CD4-positive, CD25-positive, alpha-beta regulatory T cell (primary cell): ENCODE data around the gene CYLC1. TPM values are rescaled to one million over a fixed set of nuclear protein-coding genes. Genes with fewer than 3 reads are reported as not detected.
A peak's percentile ranks its signal among the peaks of the same experiment; 100 is the strongest.

ENCODE experiments used
- ATAC-seq, 2 donors: fragments of 150-1000 bp; cut with Tn5 transposase; one replicate each; pipeline ENCODE4 v1.10.0; 2021; ENCODE audit warnings: low read depth in 2 of 2, moderate number of reproducible peaks in 2 of 2, moderate library complexity in 1 of 2
- DNase-seq, 3 donors: peaks; one replicate each; pipeline versions ENCODE4 v3.0.0 to v3.0.0-alpha.2; 2012 to 2022; ENCODE audit warnings: mixed read lengths in 1 of 3
- H3K27ac ChIP-seq: one replicate; pipeline ENCODE4 v1.7.0; 2013; ENCODE audit warnings: mild to moderate bottlenecking, low read length; ENCODE audit not compliant: insufficient read depth, poor library complexity, severe bottlenecking
- H3K27me3 ChIP-seq: one replicate; pipeline ENCODE4 v1.7.0; 2013; ENCODE audit warnings: low read length; ENCODE audit not compliant: control insufficient read depth, insufficient read depth
- H3K36me3 ChIP-seq: one replicate; pipeline ENCODE4 v1.7.0; 2013; ENCODE audit warnings: mild to moderate bottlenecking, low read length, moderate library complexity; ENCODE audit not compliant: control insufficient read depth, insufficient read depth
- H3K4me1 ChIP-seq: 2 replicates; pipeline ENCODE4 v1.7.0; 2013; ENCODE audit warnings: mild to moderate bottlenecking, low read length; ENCODE audit not compliant: insufficient read depth, control insufficient read depth, poor library complexity, severe bottlenecking
- H3K4me3 ChIP-seq: one replicate; pipeline ENCODE4 v1.7.0; 2013; ENCODE audit warnings: low read depth, mild to moderate bottlenecking, low read length, moderate library complexity
- H3K9me3 ChIP-seq, 2 experiments: 1 replicate in 1 of 2; 2 replicates in 1 of 2; pipeline ENCODE4 v1.7.0; 2013; ENCODE audit warnings: low read length in 2 of 2, mild to moderate bottlenecking in 1 of 2, moderate library complexity in 1 of 2; ENCODE audit not compliant: control insufficient read depth in 2 of 2
- H3K27ac Mint-ChIP-seq, 3 donors: one replicate each; pipeline ENCODE4 v1.8.0; 2020 to 2022; ENCODE audit warnings: mild to moderate bottlenecking in 3 of 3, mixed read lengths in 3 of 3, moderate library complexity in 2 of 3
- H3K27me3 Mint-ChIP-seq: one replicate; pipeline ENCODE4 v1.8.0; 2022; ENCODE audit warnings: mild to moderate bottlenecking, mixed read lengths
- H3K36me3 Mint-ChIP-seq: one replicate; pipeline ENCODE4 v1.8.0; 2020; ENCODE audit warnings: mixed read lengths
- H3K4me1 Mint-ChIP-seq, 4 donors: one replicate each; pipeline ENCODE4 v1.8.0; 2020 to 2022; ENCODE audit warnings: mixed read lengths in 4 of 4, mild to moderate bottlenecking in 1 of 4
- H3K4me3 Mint-ChIP-seq, 4 donors: one replicate each; pipeline ENCODE4 v1.8.0; 2020 to 2022; ENCODE audit warnings: mild to moderate bottlenecking in 4 of 4, mixed read lengths in 4 of 4, moderate library complexity in 3 of 4
- H3K9me3 Mint-ChIP-seq, 7 donors: one replicate each; pipeline ENCODE4 v1.8.0; 2020 to 2022; ENCODE audit warnings: mixed read lengths in 7 of 7, mild to moderate bottlenecking in 3 of 7, moderate library complexity in 2 of 7
- polyA plus RNA-seq, 4 donors: library from polyadenylated mRNA; unstranded; fragments of 300-500 nt; fragmentation: Illumina TruSeq; gene quantifications; one replicate each; pipeline ENCODE4 v1.2.3, GENCODE V29; 2021
- total RNA-seq: library from RNA; stranded (reverse); gene quantifications from one replicate; pipeline ENCODE4 v1.2.3, GENCODE V29; 2022

CYLC1 gene
- total and polyA plus RNA-seq, 5 donors from 2014 or later, result not detected

DNA sequence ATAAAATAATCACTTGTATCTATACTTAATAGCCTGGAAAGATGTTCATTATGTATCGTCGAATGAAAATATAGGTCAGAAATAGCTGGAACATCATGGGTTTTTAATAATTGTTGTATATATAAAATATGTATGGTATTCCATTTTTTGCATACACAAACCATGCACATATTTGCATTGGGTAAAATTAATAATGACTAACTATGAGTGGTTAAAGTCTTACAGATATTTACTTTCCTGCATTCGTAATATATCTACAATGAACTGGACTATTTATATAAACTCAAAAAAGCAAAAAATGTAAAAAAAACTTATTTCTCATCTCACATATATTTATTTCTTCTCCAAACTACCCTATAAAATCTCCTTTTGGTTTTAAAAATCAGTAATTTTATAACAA lies 46.0 kb downstream of the CYLC1 start:
- no peak overlapping the region for H3K4me3 ChIP-seq
- Mint-ChIP-seq H3K4me1 (no peaks in the 10 kb centered on the region), H3K36me3 (no peaks in the 10 kb centered on the region), H3K9me3 (peaks cover 0 to 4% (median 0%) of the 10 kb centered on the region in 7 donors), H3K4me3 (no peak overlapping the region), H3K27ac (no peak overlapping the region), H3K27me3 (no peaks in the 10 kb centered on the region)
- no peaks in the 10 kb centered on the region for H3K27me3 ChIP-seq
- H3K36me3 ChIP-seq, result no peaks in the 10 kb centered on the region
- DNase-seq (no peak), ATAC-seq (no peak)
- no peak overlapping the region for H3K27ac ChIP-seq
- H3K9me3 ChIP-seq, result no peaks in the 10 kb centered on the region
- H3K4me1 ChIP-seq, result no peaks in the 10 kb centered on the region

DNA sequence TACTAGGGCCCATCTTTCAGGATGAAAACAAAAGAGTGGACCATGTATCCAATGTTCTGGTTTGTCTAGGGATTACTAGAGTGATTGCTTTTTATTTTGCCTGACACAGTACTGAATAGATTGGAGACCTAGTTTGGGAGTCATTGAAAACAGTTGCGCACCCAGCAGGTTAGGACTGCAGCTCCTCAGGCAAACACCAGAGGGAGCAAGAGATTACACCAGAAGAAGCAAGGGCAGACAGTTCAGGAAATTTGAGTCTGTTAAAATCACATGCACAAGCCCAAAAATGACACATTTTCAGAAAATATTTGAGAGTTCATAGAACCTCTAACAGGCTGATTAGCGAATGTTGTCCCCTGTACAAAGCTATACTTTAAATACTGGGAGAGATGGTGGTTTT lies 55.6 kb downstream of the CYLC1 start:
- no peak overlapping the region for H3K4me3 Mint-ChIP-seq
- H3K9me3 ChIP-seq, result no peaks in the 10 kb centered on the region
- H3K4me1 ChIP-seq, result no peaks in the 10 kb centered on the region
- no peaks in the 10 kb centered on the region for H3K27me3 ChIP-seq
- no peak overlapping the region for H3K27ac ChIP-seq
- no peak overlapping the region for H3K4me3 ChIP-seq
- no peaks in the 10 kb centered on the region for H3K27me3 Mint-ChIP-seq
- DNase-seq, result peak in 1 of 3 donors; percentile 4
- ATAC-seq, result no peak
- peaks cover 0 to 2% (median 0%) of the 10 kb centered on the region in 7 donors for H3K9me3 Mint-ChIP-seq
- H3K4me1 Mint-ChIP-seq, result no peaks in the 10 kb centered on the region
- H3K27ac Mint-ChIP-seq, result no peak overlapping the region
- H3K36me3 ChIP-seq, result no peaks in the 10 kb centered on the region
- H3K36me3 Mint-ChIP-seq, result no peaks in the 10 kb centered on the region

DNA sequence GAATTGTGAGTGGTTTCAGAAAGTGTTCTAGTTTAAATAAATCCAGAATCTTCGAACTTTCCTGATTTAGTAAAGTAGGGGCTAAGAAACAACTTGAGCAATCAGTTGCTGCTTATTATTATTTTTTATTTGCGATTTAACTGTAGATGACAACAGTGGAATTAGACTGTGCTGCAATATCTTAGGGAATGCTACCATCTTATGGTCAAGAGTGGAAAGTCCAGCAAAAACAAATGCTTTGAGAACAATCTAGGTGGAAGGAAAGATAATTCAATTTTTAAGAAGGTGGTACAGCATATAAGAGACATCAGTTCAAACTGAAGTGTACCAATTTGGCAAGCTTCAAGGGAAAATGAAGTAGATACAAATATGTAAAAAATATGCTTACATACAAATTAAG lies 73.3 kb downstream of the CYLC1 start:
- no peak for ATAC-seq
- DNase-seq, result no peak
- Mint-ChIP-seq H3K4me3 (no peak overlapping the region), H3K36me3 (no peaks in the 10 kb centered on the region), H3K27ac (no peak overlapping the region), H3K4me1 (no peaks in the 10 kb centered on the region), H3K27me3 (no peaks in the 10 kb centered on the region), H3K9me3 (peaks cover 0 to 6% (median 0%) of the 10 kb centered on the region in 7 donors)
- Histone ChIP-seq H3K4me3 (no peak overlapping the region), H3K27ac (no peak overlapping the region), H3K36me3 (no peaks in the 10 kb centered on the region), H3K4me1 (no peaks in the 10 kb centered on the region), H3K27me3 (no peaks in the 10 kb centered on the region), H3K9me3 (no peaks in the 10 kb centered on the region)
